ENCODE data around the gene PAN3.

PAN3 gene, protein sequence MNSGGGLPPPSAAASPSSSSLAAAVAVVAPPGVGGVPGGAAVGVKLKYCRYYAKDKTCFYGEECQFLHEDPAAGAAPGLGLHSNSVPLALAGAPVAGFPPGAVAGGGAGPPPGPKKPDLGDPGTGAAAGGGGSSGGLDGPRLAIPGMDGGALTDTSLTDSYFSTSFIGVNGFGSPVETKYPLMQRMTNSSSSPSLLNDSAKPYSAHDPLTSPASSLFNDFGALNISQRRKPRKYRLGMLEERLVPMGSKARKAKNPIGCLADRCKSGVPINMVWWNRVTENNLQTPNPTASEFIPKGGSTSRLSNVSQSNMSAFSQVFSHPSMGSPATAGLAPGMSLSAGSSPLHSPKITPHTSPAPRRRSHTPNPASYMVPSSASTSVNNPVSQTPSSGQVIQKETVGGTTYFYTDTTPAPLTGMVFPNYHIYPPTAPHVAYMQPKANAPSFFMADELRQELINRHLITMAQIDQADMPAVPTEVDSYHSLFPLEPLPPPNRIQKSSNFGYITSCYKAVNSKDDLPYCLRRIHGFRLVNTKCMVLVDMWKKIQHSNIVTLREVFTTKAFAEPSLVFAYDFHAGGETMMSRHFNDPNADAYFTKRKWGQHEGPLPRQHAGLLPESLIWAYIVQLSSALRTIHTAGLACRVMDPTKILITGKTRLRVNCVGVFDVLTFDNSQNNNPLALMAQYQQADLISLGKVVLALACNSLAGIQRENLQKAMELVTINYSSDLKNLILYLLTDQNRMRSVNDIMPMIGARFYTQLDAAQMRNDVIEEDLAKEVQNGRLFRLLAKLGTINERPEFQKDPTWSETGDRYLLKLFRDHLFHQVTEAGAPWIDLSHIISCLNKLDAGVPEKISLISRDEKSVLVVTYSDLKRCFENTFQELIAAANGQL

DNA sequence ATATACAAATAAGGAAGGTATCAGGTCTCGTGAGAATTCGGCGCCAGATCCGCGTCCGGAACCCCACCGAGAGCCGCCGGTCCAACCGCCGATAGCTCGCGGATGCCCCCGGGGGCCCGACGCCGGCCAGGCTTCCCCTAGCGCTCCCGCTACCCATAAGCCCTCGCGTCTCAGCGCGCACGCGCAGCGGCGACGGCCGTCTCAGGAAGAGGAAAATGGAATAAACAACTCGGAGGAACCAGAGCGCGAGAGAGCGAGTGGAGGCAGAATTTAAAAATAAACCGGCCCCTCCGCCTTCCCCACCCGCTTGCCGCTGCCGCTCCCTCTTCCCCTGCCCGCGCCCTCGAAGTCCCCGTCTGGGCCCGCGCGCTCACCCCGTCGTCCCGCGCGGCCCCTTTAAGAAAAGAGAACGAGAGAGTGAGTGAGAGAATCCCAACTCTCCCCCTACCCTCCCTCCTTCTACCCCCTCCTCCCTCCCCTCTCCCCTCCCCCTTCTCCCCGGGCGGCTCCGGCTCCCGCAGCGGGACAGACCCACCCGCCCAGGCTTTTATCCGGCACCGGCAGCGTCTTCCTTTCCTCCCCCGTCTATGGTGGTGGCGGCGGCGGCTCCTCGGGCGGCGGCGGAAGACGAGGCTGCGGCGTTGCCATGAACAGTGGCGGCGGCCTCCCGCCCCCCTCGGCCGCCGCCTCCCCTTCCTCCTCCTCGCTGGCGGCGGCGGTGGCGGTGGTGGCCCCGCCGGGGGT, at the start of gene PAN3:
PAN3 (plus strand) TSS at position 534 of the 744 bp plus-strand sequence; CDS start at position 647, 113 bp downstream.
- TF ChIP-seq GATA2 (IDR thresholded peaks at IDR 0.05; ENCODE audit: low read depth, low read length): no peak
- TF ChIP-seq GATA3 (IDR thresholded peaks at IDR 0.05; ENCODE audit: low read depth, low read length): no peak

DNA sequence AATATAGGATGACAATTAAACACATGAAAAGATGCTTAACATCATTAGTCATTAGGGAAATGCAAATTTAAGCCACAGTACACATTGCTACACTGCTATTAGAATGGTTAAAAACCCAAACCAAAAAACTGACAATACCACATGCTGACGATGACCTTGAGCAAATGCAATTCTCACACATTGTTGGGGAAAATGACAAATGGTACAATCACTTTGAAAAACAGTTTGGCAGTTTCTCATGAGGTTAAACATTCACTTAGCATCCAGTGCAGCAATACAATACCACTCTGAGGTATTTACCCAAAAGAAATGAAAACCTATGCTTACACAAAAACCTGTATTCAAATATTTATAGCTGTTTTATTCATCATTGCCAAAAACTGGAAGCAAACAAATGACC, 49.3 kb upstream of the PAN3 start:
- TF ChIP-seq GATA2 (IDR thresholded peaks at IDR 0.05; ENCODE audit: low read depth, low read length): no peak

DNA sequence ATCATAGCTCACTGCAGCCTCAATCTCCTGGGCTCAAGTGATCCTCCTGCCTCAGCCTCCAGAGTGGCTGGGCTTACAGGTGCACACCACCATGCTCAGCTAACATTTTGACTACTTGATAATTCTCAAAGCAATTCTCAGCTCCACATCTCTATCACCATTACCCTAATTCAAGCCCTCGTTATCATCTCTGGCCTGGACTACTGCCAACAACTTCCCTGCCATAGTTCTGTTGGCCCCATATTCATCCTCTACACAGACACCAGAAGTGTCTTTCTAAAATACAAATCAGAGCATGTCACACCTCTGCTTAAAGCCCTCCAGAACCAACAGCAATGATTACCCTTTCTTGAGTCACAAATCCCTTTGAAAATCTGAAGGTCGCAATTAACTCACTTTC, 45.9 kb upstream of the PAN3 start:
- TF ChIP-seq GATA2 (IDR thresholded peaks at IDR 0.05; ENCODE audit: low read depth, low read length) (no peak), GATA3 (IDR thresholded peaks at IDR 0.05; ENCODE audit: low read depth, low read length) (no peak)

DNA sequence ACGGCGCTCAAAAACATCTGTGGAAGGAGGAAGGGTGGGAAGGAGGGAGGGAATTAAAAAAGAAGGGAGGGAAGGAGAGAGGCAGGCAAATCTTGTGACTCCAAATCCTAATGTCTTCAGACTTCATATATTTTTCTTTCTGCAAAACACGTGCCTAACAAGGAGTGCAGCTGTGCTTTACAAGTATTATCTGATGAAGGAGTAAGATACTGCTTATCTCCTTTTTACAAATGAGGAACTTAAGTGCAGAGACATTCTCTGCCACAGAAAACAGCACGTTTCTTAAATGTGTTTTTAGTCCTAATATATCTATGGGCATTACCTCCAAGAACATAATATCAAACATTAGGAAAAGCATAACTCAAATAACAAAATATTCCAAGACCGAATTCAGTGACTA, 44.5 kb upstream of the PAN3 start:
- no peak for TF ChIP-seq GATA2 (IDR thresholded peaks at IDR 0.05; ENCODE audit: low read depth, low read length)
- no peak for TF ChIP-seq GATA3 (IDR thresholded peaks at IDR 0.05; ENCODE audit: low read depth, low read length)

DNA sequence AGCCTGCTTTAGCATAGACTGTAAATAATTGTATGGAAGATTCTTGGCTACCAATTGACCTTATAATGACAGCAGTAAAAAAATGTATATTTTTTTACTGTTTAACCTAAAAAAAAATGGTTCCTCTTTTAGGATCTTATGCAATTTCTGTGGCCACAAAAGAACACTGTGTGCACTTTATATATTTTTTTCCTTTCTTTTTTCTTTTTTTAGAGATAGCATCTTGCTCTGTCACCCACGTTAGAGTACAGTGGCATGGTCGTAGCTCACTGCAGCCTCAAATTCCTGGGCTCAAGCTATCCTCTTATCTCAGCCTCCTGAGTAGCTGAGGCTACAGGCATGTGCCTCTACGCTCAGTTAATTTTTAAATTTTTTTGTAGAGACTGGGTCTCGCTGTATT, 44.0 kb upstream of the PAN3 start:
- TF ChIP-seq GATA3 (IDR thresholded peaks at IDR 0.05; ENCODE audit: low read depth, low read length): no peak
- no peak for TF ChIP-seq GATA2 (IDR thresholded peaks at IDR 0.05; ENCODE audit: low read depth, low read length)

DNA sequence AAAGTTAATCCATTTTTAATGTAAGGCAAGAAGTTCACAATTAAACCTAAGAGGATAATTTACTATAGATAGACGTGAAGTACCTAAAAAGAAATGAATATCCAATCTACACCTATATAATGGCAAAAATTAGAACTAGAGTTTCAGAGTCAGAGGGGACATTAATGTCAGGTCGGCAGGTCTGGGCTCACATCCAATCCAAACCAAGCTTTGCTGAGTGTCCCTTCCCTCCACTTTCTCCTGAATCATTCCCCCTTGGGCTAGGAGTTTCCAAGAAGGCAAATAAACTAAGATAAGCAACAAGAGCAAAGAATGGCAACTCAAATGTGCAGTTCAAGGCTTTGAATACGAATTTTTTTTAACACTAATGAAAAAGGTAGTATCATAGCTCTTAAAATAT, 40.8 kb upstream of the PAN3 start:
- TF ChIP-seq GATA3 (IDR thresholded peaks at IDR 0.05; ENCODE audit: low read depth, low read length) (no peak), GATA2 (IDR thresholded peaks at IDR 0.05; ENCODE audit: low read depth, low read length) (no peak)

DNA sequence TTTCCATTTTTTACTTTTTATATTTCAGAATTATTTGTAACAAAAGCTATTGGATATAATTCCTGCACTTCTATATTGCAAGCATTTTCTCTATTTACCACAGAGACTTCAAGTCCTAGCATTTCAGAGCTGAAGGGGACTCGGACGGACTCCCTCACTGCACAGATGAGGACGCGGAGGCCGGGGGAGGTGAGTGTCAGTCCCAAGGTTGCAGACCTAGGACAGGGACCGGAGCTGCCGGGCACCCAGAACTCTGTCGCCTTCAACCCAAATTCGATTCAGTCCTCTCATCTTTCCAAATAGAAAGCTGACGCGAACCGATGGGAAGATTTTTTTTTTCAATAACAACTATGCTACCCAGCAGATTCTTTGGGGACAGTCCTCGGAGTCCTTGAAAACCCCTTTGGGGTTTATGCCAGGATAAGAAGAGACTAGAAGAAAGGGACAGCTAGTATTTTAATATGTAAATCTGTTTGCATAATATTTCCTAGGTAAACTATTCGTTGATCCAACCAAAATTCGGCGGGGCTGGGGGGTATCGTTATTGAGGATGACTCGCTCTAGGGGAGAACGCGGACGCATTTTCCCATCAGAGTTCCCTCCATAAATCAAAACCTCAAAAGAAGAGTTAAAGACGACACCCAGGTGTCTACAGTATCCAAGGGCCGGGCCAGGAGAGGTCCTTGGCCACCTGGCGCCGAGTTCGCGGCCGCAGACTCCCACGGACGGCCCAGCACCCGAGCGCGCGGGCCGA, 38.8 kb upstream of the PAN3 start:
- TF ChIP-seq GATA3 (IDR thresholded peaks at IDR 0.05; ENCODE audit: low read depth, low read length) (no peak), GATA2 (IDR thresholded peaks at IDR 0.05; ENCODE audit: low read depth, low read length) (no peak)

DNA sequence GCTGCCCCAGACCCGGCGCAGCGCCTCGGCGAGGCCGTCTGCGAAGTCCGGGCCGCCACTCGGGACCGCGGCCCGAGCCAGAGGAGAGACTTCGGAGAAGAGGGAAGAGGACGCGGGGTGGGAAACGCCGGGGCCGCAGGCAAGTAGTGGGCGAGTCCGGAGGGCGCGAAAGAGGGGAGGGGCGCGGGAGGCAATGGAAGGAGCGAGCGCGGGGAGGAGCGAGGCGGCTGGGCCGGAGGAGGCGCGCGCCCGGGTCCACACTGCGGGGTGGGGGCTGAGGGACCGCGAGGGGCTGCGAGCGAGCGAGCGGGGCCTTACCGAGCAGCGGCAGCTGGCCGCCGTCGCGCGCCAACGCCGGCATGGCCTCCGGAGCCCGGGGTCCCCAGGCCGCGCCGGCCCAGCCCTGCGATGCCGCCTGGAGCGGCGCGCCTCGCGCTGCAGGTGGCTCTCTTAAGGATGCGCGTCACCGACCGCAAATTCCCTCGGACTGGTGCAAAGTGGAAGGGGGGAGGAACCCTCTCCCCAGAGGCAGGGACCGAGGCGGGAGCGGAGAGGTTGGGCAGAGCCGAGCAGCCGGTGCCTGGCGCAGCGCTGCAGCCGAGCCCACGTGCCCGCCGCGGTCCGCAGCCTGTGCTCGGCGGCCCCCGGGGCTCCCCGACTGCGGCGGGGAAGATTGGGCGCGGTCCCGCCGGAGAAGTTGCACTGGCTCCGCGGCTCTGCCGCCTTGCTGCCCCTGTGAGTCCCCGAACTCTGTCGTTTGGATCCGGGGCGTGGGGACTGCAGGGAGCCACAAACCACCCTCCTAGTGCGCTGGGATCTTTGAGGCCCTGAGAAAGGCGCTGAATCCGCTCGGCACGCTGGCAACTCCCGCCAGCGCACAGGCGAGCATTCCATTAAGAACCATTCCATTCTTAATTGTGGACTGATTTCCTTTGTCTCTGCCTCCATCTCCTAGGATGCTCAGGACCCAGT, 37.9 kb upstream of the PAN3 start, which contains the start of gene FLT3:
FLT3 (minus strand) TSS at position 427 of the 972 bp plus-strand sequence; CDS start at position 361, 66 bp downstream.
- TF ChIP-seq GATA2 (IDR thresholded peaks at IDR 0.05; ENCODE audit: low read depth, low read length) (no peak), GATA3 (IDR thresholded peaks at IDR 0.05; ENCODE audit: low read depth, low read length) (no peak)

DNA sequence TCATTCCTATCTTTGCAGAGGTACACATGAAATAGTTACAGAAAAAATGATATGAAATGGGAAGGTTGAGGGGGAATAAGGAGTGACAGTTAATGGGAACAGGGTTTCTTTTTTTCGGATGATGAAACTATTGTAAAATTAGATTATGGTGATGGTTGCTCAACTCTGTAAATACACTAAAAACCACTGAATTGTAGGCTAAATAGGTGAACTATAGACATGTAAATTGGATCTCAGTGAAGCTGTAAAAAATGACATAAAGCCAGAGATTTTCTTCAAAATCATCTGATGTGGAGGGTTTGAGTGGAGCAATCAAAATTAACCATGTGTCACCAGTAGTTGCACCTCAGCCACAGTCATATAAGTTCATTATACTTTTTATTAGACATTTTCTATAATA, 31.4 kb upstream of the PAN3 start:
- TF ChIP-seq GATA3 (IDR thresholded peaks at IDR 0.05; ENCODE audit: low read depth, low read length) (no peak), GATA2 (IDR thresholded peaks at IDR 0.05; ENCODE audit: low read depth, low read length) (no peak)

DNA sequence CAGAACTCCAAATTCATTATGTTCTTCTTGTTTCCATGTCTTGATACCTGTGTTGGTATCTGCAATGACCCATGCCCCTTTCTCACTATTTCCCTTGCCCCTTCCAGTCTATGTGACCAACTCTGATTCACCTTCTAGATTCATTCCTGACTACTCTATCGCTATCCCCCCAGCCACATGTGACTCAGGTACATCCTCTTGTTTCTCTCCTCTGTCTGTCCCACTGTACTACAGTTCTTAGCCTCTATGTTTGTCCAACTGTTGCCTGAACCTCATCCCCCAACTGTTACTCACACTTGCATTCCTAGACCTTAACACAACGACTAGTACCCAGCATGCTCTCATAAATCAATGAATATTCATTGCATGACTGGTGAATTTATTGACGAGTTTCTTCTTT, 27.9 kb upstream of the PAN3 start:
- no peak for TF ChIP-seq GATA3 (IDR thresholded peaks at IDR 0.05; ENCODE audit: low read depth, low read length)
- TF ChIP-seq GATA2 (IDR thresholded peaks at IDR 0.05; ENCODE audit: low read depth, low read length): no peak

DNA sequence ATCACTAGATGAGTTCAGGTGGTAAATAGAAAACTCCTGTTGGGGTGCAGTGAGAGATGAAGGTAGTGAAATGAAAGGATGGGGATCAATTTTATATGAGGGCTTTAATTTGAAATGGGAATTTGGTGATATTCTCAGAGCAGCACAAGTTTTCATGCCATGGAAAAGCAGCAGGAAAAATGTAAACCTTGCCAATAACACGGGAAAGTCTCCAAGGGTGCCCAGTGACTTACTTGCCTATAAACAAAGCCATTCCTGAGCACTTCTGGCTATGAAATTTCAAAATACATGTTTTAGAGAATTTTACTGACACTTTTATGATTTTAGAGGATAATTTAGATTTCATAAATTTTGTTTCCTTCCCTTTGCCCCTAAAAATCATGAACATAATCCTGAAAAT, 21.6 kb upstream of the PAN3 start:
- TF ChIP-seq GATA3 (IDR thresholded peaks at IDR 0.05; ENCODE audit: low read depth, low read length): no peak
- no peak for TF ChIP-seq GATA2 (IDR thresholded peaks at IDR 0.05; ENCODE audit: low read depth, low read length)

DNA sequence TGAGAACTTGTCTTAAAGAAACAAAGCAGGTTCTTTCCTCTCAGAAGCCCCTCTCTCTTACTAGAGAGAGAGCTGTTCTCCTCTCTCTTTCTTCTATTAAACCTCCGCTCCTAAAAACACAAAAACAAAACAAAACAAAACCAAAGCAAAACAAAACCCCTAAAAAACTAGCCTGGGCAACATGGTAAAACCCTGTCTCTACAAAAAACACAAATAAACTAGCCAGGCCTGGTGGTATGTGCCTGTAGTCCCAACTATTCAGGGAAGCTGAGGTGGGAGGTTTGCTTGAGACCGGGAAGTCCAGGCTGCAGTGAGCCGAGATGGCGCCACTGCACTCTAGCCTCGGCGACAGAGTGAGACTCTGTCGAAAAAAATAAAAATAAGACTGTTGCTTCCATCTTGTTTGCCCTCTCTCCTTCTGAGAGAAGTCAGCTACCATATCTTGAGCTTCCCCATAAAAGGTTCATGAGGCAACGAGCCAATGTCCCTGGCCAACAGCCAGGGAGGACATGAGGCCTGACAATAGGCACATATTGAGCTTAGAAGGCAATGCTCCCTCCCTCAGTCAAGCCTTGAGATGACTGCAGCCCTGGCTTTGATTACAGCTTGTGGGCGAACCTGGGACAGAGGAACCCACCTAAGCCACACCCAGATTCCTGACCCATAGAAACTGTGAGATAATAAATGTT, 20.5 kb upstream of the PAN3 start:
- no peak for TF ChIP-seq GATA2 (IDR thresholded peaks at IDR 0.05; ENCODE audit: low read depth, low read length)
- TF ChIP-seq GATA3 (IDR thresholded peaks at IDR 0.05; ENCODE audit: low read depth, low read length): no peak

Data from SH-SY5Y (cell line).